Glomerular endothelial cell (primary cell): ENCODE data around the gene KLRK1. TPM values are rescaled to one million over a fixed set of nuclear protein-coding genes. Genes with fewer than 3 reads are reported as not detected.

Source experiments
- total RNA-seq: library from RNA; depleted of rRNA; stranded (reverse); fragments of >200 nt; gene quantifications from 2 replicates; pipeline ENCODE4 v1.2.3, GENCODE V29; 2015

The KLRK1 gene
- total RNA-seq, 1 donor from 2014 or later = not detected

Other genes starting within 250 kb of the KLRK1 start
- 0.64 TPM in 1 of 2 replicates, not detected in the other for gene OLR1, start 217.9 kb downstream of the KLRK1 start, total RNA-seq
- not detected in 2 replicates for gene TMEM52B, start 211.0 kb downstream of the KLRK1 start, total RNA-seq
- gene GABARAPL1, start 177.2 kb downstream of the KLRK1 start, total RNA-seq = 55.5 TPM in 2 replicates
- gene KLRD1, start 82.2 kb downstream of the KLRK1 start, total RNA-seq = 0.05 and 0.06 TPM in 2 replicates
- not detected in 2 replicates for gene KLRC4, start 19.7 kb upstream of the KLRK1 start, total RNA-seq
- gene KLRC3, start 30.6 kb upstream of the KLRK1 start, total RNA-seq = not detected in 2 replicates
- gene KLRC2, start 46.0 kb upstream of the KLRK1 start, total RNA-seq = not detected in 2 replicates
- gene KLRC1, start 63.3 kb upstream of the KLRK1 start, total RNA-seq = not detected in 2 replicates
- 0.35 and 2.3 TPM in 2 replicates for gene EIF2S3B, start 115.8 kb upstream of the KLRK1 start, total RNA-seq
- gene MAGOHB, start 223.6 kb upstream of the KLRK1 start, total RNA-seq = 8.7 and 19.7 TPM in 2 replicates